Thyroid gland (tissue), 4 donors: ENCODE data around the gene PPM1M. TPM values are rescaled to one million over a fixed set of nuclear protein-coding genes. Genes with fewer than 3 reads are reported as not detected.

Source experiments
- DNase-seq, 2 donors: peaks; one replicate each; pipeline ENCODE4 v3.0.0-alpha.2; 2019
- H3K27ac ChIP-seq, 3 donors: fragments of 200-600 bp; sonication (generic); 1 replicate in 2 of 3; 2 replicates in 1 of 3; pipeline ENCODE4 v1.5.1; 2016 to 2019; ENCODE audit warnings: mild to moderate bottlenecking in 1 of 3, moderate library complexity in 1 of 3
- H3K27me3 ChIP-seq: fragments of 200-600 bp; sonication (generic); one replicate; pipeline ENCODE4 v1.5.1; 2019
- H3K36me3 ChIP-seq, 2 donors: fragments of 200-600 bp; sonication (generic); one replicate each; pipeline ENCODE4 v1.5.1; 2016 to 2019
- H3K4me1 ChIP-seq, 2 donors: fragments of 200-600 bp; sonication (generic); one replicate each; pipeline ENCODE4 v1.5.1; 2017 to 2019
- H3K4me3 ChIP-seq, 3 donors: fragments of 200-600 bp; sonication (generic); replicated peaks in 1 of 3; 1 replicate in 2 of 3; 2 replicates in 1 of 3; pipeline ENCODE4 v1.5.1; 2016; ENCODE audit warnings: mild to moderate bottlenecking in 1 of 3
- H3K9me3 ChIP-seq: fragments of 200-600 bp; sonication (generic); one replicate; pipeline ENCODE4 v1.5.1; 2017
- CTCF ChIP-seq, 6 experiments: fragments of 200-600 bp in 3 of 6; fragments of 450-650 bp in 3 of 6; sonication (generic) in 3 of 6; IDR thresholded peaks; one replicate each; pipeline ENCODE4 v1.5.1; 2016 to 2019; ENCODE audit warnings: antibody characterized with exemption in 6 of 6, mild to moderate bottlenecking in 2 of 6, inconsistent platforms in 1 of 6, moderate library complexity in 1 of 6
- POLR2A ChIP-seq, 2 donors: fragments of 450-650 bp; IDR thresholded peaks; one replicate each; pipeline ENCODE4 v1.6.1; 2017; ENCODE audit warnings: antibody characterized with exemption in 2 of 2, mild to moderate bottlenecking in 2 of 2, moderate library complexity in 1 of 2
- whole genome bisulfite sequencing, 2 donors: methylation state at CpG; one replicate each; pipeline ENCODE4 v1.1.5; 2017; 5-methylcytosine and 5-hydroxymethylcytosine counted together
- intact Hi-C: fragments of 100-400 bp; cut with DNase I; formaldehyde crosslinking; loops from one replicate; pipeline ENCODE4 v1.15.1; 2023
- total RNA-seq, 4 donors: library from RNA; depleted of rRNA; stranded (reverse); fragments of >200 nt; gene quantifications; one replicate each; pipeline ENCODE4 v1.2.3, GENCODE V29; 2016

PPM1M gene
- total RNA-seq, 4 donors from 2014 or later, result 15.8 to 22.8 (median 18.0) TPM

DNA sequence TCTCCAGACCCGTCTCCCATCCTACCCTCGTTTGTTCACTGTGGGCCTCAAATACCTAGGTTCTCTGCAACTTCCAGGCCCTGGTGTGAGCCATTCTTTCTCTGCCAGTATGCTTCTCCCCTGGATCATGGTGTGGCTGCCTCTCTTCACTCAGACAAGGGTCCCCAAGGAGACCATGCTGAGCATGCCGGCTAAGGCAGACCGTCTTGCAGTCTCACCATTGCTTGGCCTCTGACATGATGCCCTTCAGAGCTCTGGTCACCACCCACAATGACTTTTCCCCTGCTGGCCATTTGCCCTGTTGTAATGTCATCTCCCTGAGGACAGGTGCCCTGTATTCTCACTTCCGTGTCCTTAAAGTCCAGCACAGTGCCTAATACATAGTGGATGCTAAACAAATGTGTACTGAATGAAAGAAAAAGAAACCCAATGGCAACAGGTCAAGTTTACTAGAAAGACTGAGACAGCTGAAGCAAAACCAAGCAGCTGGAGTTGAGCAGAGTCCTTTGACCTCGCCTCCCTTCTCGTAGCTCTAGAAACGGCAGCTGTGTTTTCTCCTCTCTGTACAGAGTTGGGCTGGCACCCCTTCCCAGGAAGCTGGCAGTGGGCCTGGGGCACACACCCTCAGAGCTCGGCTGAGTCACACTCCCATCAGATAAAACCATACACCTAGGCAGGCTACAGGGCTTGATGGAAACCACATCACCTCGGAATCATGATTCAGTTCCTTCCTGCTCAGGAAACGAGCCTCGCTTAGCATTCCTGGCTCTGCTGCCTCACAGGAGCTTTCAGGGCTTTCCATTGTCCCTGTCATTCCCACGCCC lies 28.8 kb upstream of the PPM1M start:
- WGBS, 2 donors, result 36 to 52% methylated on average over 13 of the region's 13 CpGs
- H3K36me3 ChIP-seq, result peaks cover 30 to 37% of the 10 kb centered on the region in 2 donors
- peak; percentile 79 to 84 for DNase-seq
- intact Hi-C loops, result no loop called here
- H3K4me1 ChIP-seq, result peaks cover 38 to 49% of the 10 kb centered on the region in 2 donors
- H3K27me3 ChIP-seq, result no peaks in the 10 kb centered on the region
- H3K27ac ChIP-seq, result peak overlapping the region; percentile 36 to 80 (median 62)
- H3K4me3 ChIP-seq, result no peak overlapping the region
- no peaks in the 10 kb centered on the region for H3K9me3 ChIP-seq
- TF ChIP-seq POLR2A (IDR thresholded peaks at IDR 0.05) (no peak), CTCF (IDR thresholded peaks at IDR 0.05) (no peak)

DNA sequence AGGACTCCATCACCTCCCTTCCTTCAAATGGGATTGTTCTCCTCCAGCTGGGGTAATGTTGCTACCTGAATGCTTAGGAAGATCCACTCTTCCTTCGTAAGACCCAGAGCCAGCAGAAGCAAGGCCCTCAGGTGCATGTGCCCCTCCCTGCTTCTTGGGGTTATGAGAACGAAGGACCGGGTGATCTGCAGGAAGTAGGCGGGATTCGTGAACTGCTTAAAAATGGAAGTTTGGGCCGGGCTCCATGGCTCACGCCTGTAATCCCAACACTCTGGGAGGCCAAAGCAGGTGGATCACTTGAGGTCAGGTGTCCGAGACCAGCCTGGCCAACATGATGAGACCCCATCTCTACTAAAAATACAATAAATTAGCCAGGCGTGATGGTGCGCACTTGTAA lies 28.2 kb upstream of the PPM1M start:
- 75 to 78% methylated on average over 9 to 10 of the region's 10 CpGs for WGBS, 2 donors
- peaks cover 38 to 49% of the 10 kb centered on the region in 2 donors for H3K4me1 ChIP-seq
- DNase-seq, result no peak
- no peaks in the 10 kb centered on the region for H3K9me3 ChIP-seq
- intact Hi-C loops, result no loop called here
- peak overlapping the region; percentile 36 to 80 (median 62) for H3K27ac ChIP-seq
- no peak overlapping the region for H3K4me3 ChIP-seq
- H3K36me3 ChIP-seq, result peaks cover 23 to 31% of the 10 kb centered on the region in 2 donors
- no peaks in the 10 kb centered on the region for H3K27me3 ChIP-seq
- TF ChIP-seq POLR2A (IDR thresholded peaks at IDR 0.05) (no peak), CTCF (IDR thresholded peaks at IDR 0.05) (no peak)

GRCh38 chr3:52218026-52218425 lies 27.5 kb upstream of the PPM1M start:
- intact Hi-C loops, result no loop called here
- H3K9me3 ChIP-seq, result no peaks in the 10 kb centered on the region
- WGBS, 2 donors, result 65 to 67% methylated on average over 2 of the region's 3 CpGs
- TF ChIP-seq CTCF (IDR thresholded peaks at IDR 0.05) (no peak), POLR2A (IDR thresholded peaks at IDR 0.05) (no peak)
- peaks cover 17 to 24% of the 10 kb centered on the region in 2 donors for H3K36me3 ChIP-seq
- no peak overlapping the region for H3K4me3 ChIP-seq
- peak overlapping the region; percentile 80 to 91 (median 85) for H3K27ac ChIP-seq
- no peaks in the 10 kb centered on the region for H3K27me3 ChIP-seq
- H3K4me1 ChIP-seq, result peaks cover 38 to 49% of the 10 kb centered on the region in 2 donors
- no peak for DNase-seq

DNA sequence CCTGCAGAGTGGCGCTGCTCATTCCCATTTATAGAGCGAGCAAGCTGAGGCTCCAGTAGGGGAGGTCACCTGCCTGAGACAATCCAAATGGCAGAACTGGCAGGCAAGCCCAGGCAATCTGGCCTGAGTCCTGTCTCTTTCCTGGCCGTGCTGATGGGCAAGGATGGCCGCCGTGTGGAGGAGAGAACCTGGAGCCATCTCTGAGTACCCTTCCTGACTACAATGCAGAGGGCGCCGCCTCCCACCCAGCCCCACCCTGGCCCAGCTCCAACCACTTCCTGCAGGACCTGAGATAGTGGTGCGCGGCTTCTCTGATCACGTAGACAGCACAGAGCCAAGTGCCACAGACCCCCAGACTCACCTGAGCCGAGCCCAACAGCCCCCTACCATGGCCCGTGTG lies 27.1 kb upstream of the PPM1M start:
- H3K36me3 ChIP-seq, result peaks cover 14 to 20% of the 10 kb centered on the region in 2 donors
- TF ChIP-seq POLR2A (IDR thresholded peaks at IDR 0.05), result no peak
- TF ChIP-seq CTCF (IDR thresholded peaks at IDR 0.05), result no peak
- no peak for DNase-seq
- H3K4me1 ChIP-seq, result peaks cover 38 to 49% of the 10 kb centered on the region in 2 donors
- H3K9me3 ChIP-seq, result no peaks in the 10 kb centered on the region
- peak overlapping the region; percentile 80 to 91 (median 85) for H3K27ac ChIP-seq
- H3K4me3 ChIP-seq, result no peak overlapping the region
- H3K27me3 ChIP-seq, result no peaks in the 10 kb centered on the region
- 20 to 27% methylated on average over 2 of the region's 12 CpGs for whole genome bisulfite sequencing, 2 donors
- intact Hi-C loops, result no loop called here
